HCT116 (cell line): ENCODE data around the gene DMXL1. TPM values are rescaled to one million over a fixed set of nuclear protein-coding genes. Genes with fewer than 3 reads are reported as not detected.

Experiments used
- ATAC-seq: fragments of 200-7000 bp; cut with Tn5 transposase; 2 replicates; pipeline ENCODE4 v1.9.1; 2020; ENCODE audit warnings: mild to moderate bottlenecking, moderate library complexity
- BruUV-seq: library from RNA; stranded (reverse); fragments of 400-500 nt; replicated peaks from 2 replicates; lab custom pipeline; 2021; lab: Mats Ljungman, UMichigan
- CTCF ChIA-PET: fragments of 300-600 bp; sonication (Branson Sonifier 250); formaldehyde crosslinking; loops from one replicate; lab custom pipeline; 2021; ENCODE audit warnings: antibody characterized with exemption; lab: Charles Lee
- POLR2A ChIA-PET: fragments of 300-600, 350-600 bp; sonication (Branson Sonifier 250); formaldehyde crosslinking; loops from one replicate; lab custom pipeline; 2021; ENCODE audit warnings: antibody characterized with exemption; lab: Charles Lee
- RAD21 ChIA-PET, 2 experiments: fragments of 300-600 bp; sonication (Branson Sonifier 250); formaldehyde crosslinking; loops; one replicate each; lab custom pipeline; 2023; ENCODE audit warnings: low total read pairs in 2 of 2; ENCODE audit not compliant: uncharacterized antibody in 2 of 2, unreplicated experiment in 2 of 2, low non-redundant PET in 1 of 2; lab: Charles Lee
- DNase-seq: peaks from one replicate; pipeline ENCODE4 v3.0.0-alpha.2; 2010; ENCODE audit warnings: low read depth, low spot score
- H2AFZ ChIP-seq: fragments of 200-600 bp; shearing (Covaris generic), sonication (generic); 2 replicates; pipeline ENCODE4 v1.6.1; 2017; ENCODE audit warnings: low read depth, mixed run types, mixed read lengths, antibody characterized with exemption, low read length; ENCODE audit not compliant: poor library complexity, severe bottlenecking
- H3K27ac ChIP-seq: 2 replicates; pipeline ENCODE4 v1.5.1; 2012; ENCODE audit warnings: low read depth, low read length
- H3K27me3 ChIP-seq: fragments of 200-600 bp; sonication (generic); 2 replicates; pipeline ENCODE4 v1.6.1; 2016; ENCODE audit warnings: mixed run types, low read length, mixed read lengths; ENCODE audit not compliant: insufficient read depth
- H3K36me3 ChIP-seq, 2 experiments: fragments of 200-500 bp in 1 of 2; fragments of 200-600 bp in 1 of 2; sonication (Bioruptor generic) in 1 of 2; sonication (generic) in 1 of 2; 2 replicates each; pipeline versions ENCODE4 v1.5.1 to v1.6.1; 2014 to 2016; ENCODE audit warnings: low read length in 2 of 2, inconsistent platforms in 1 of 2, mixed read lengths in 1 of 2, mixed run types in 1 of 2; ENCODE audit not compliant: insufficient read depth in 2 of 2, control insufficient read depth in 1 of 2
- H3K4me1 ChIP-seq, 2 experiments: fragments of 200-600 bp in 1 of 2; sonication (generic) in 1 of 2; 2 replicates each; pipeline versions ENCODE4 v1.5.1 to v1.6.1; 2012 to 2017; ENCODE audit warnings: low read length in 2 of 2, inconsistent platforms in 1 of 2, mild to moderate bottlenecking in 1 of 2, mixed read lengths in 1 of 2, mixed run types in 1 of 2, moderate library complexity in 1 of 2; ENCODE audit not compliant: insufficient read depth in 2 of 2, control insufficient read depth in 1 of 2
- H3K4me2 ChIP-seq: fragments of 200-600 bp; sonication (generic); 2 replicates; pipeline ENCODE4 v1.6.1; 2017; ENCODE audit warnings: mixed run types, low read length, mixed read lengths
- H3K4me3 ChIP-seq, 2 experiments: fragments of 200-600 bp in 1 of 2; sonication (generic) in 1 of 2; replicated peaks in 1 of 2; 2 replicates each; pipeline ENCODE4 v1.5.1; 2011 to 2016; ENCODE audit warnings: low read length in 2 of 2, control low read depth in 1 of 2, low read depth in 1 of 2, mild to moderate bottlenecking in 1 of 2, mixed read lengths in 1 of 2, mixed run types in 1 of 2
- H3K79me2 ChIP-seq: fragments of 200-600 bp; sonication (generic); 2 replicates; pipeline ENCODE4 v1.6.1; 2017; ENCODE audit warnings: mild to moderate bottlenecking, mixed run types, low read length, moderate library complexity, mixed read lengths; ENCODE audit not compliant: insufficient read depth
- H3K9ac ChIP-seq: fragments of 200-600 bp; sonication (generic); 2 replicates; pipeline ENCODE4 v1.6.1; 2016; ENCODE audit warnings: low read length, mixed read lengths
- H3K9me2 ChIP-seq: fragments of 200-600 bp; sonication (generic), shearing (Covaris generic); 2 replicates; pipeline ENCODE4 v1.6.1; 2017; ENCODE audit warnings: mixed run types, mild to moderate bottlenecking, moderate library complexity; ENCODE audit not compliant: insufficient read depth
- H3K9me3 ChIP-seq, 2 experiments: fragments of 200-500 bp in 1 of 2; fragments of 200-600 bp in 1 of 2; sonication (Bioruptor generic) in 1 of 2; sonication (generic) in 1 of 2; 2 replicates each; pipeline ENCODE4 v1.6.1; 2014 to 2017; ENCODE audit warnings: low read length in 2 of 2, mixed read lengths in 2 of 2, inconsistent platforms in 1 of 2, low read depth in 1 of 2, mild to moderate bottlenecking in 1 of 2, mixed run types in 1 of 2, moderate library complexity in 1 of 2; ENCODE audit not compliant: control insufficient read depth in 1 of 2, insufficient read depth in 1 of 2
- H4K20me1 ChIP-seq: fragments of 200-600 bp; sonication (generic), shearing (Covaris generic); 2 replicates; pipeline ENCODE4 v1.6.1; 2017; ENCODE audit warnings: mixed run types, mild to moderate bottlenecking, moderate library complexity; ENCODE audit not compliant: insufficient read depth
- CBX3 ChIP-seq: IDR thresholded peaks from 2 replicates; pipeline ENCODE4 v1.6.1; 2012; ENCODE audit warnings: low read depth
- FOSL1 ChIP-seq: IDR thresholded peaks from 2 replicates; pipeline ENCODE4 v1.6.1; 2012; ENCODE audit warnings: low read depth
- POLR2A ChIP-seq: IDR thresholded peaks from 2 replicates; pipeline ENCODE4 v1.7.0; 2011; ENCODE audit warnings: borderline replicate concordance; ENCODE audit not compliant: insufficient read depth, insufficient read length; ENCODE audit errors: extremely low read depth
- RAD21 ChIP-seq: IDR thresholded peaks from 2 replicates; pipeline ENCODE4 v1.6.1; 2012; ENCODE audit warnings: low read depth, mild to moderate bottlenecking
- REST ChIP-seq: IDR thresholded peaks from 2 replicates; pipeline ENCODE4 v1.6.1; 2012; ENCODE audit warnings: low read depth
- TCF7L2 ChIP-seq: IDR thresholded peaks from 2 replicates; pipeline ENCODE4 v1.7.0; 2011; ENCODE audit warnings: borderline replicate concordance, inconsistent platforms; ENCODE audit not compliant: insufficient read depth, insufficient read length; ENCODE audit errors: extremely low read depth
- YY1 ChIP-seq: IDR thresholded peaks from 2 replicates; pipeline ENCODE4 v1.6.1; 2011; ENCODE audit warnings: low read length, low read depth, moderate library complexity, mild to moderate bottlenecking; ENCODE audit not compliant: insufficient replicate concordance; ENCODE audit errors: extremely low read depth
- intact Hi-C: fragments of 100-400 bp; cut with micrococcal nuclease; formaldehyde crosslinking; loops from 2 replicates; pipeline ENCODE4 v1.10.0; 2022
- total RNA-seq: library from RNA; stranded (reverse); gene quantifications from one replicate; pipeline ENCODE4 v1.2.1, GENCODE V29; 2021; ENCODE audit not compliant: unreplicated experiment
- TF ChIP-seq, protein P1 (sequence below), 3 experiments: fragments of 200-600 bp in 1 of 3; sonication (generic) in 1 of 3; IDR thresholded peaks in 2 of 3; conservative IDR thresholded peaks in 1 of 3; 2 replicates each; pipeline ENCODE4 v1.5.1; 2012 to 2017; ENCODE audit warnings: low read depth in 2 of 3, low read length in 2 of 3, antibody characterized with exemption in 1 of 3, borderline replicate concordance in 1 of 3, control low read depth in 1 of 3, mild to moderate bottlenecking in 1 of 3, mixed read lengths in 1 of 3, mixed run types in 1 of 3, moderate library complexity in 1 of 3; ENCODE audit not compliant: insufficient read depth in 1 of 3
- TF ChIP-seq, protein P2 (sequence below): IDR thresholded peaks from 2 replicates; pipeline ENCODE4 v1.6.1; 2011; ENCODE audit warnings: mild to moderate bottlenecking, low read length, moderate library complexity; ENCODE audit not compliant: insufficient replicate concordance; ENCODE audit errors: extremely low read depth

DMXL1 gene
- total RNA-seq, 1 experiment from 2014 or later: 21.1 TPM

DNA sequence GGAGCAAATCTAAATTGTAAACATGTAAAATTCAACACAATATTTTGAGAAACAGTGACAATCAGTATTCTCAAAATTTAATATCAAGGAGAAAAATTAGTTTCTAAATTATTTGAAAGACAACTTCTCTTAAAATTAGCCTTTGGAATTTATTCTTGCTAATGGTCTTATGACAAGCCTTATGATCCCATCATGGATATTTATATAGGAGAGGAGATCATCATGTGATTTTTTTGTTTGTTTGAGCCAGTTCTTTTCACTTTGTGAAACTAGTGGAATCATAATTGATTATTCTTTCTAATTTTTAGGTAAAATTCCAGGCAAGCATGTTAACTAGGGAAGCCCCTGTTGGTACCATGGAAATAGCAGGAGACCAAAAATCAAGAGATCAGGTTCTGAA lies 24.7 kb downstream of the DMXL1 start:
- 0 out of 2 replicates have a peak, but pooled peaks cover 2% of the 10 kb centered on the region for H4K20me1 ChIP-seq
- no TSS peak for BruUV-seq
- intact Hi-C loops: no loop called here
- no peak overlapping the region for H3K4me3 ChIP-seq
- RAD21 ChIA-PET: no interaction called here
- CTCF ChIA-PET: no interaction called here
- H3K27me3 ChIP-seq: no peaks in the 10 kb centered on the region
- H3K79me2 ChIP-seq: peaks cover 10% of the 10 kb centered on the region
- TF ChIP-seq FOSL1: no peak
- no peak for TF ChIP-seq REST
- TF ChIP-seq YY1: no peak
- TF ChIP-seq, protein P1, sequence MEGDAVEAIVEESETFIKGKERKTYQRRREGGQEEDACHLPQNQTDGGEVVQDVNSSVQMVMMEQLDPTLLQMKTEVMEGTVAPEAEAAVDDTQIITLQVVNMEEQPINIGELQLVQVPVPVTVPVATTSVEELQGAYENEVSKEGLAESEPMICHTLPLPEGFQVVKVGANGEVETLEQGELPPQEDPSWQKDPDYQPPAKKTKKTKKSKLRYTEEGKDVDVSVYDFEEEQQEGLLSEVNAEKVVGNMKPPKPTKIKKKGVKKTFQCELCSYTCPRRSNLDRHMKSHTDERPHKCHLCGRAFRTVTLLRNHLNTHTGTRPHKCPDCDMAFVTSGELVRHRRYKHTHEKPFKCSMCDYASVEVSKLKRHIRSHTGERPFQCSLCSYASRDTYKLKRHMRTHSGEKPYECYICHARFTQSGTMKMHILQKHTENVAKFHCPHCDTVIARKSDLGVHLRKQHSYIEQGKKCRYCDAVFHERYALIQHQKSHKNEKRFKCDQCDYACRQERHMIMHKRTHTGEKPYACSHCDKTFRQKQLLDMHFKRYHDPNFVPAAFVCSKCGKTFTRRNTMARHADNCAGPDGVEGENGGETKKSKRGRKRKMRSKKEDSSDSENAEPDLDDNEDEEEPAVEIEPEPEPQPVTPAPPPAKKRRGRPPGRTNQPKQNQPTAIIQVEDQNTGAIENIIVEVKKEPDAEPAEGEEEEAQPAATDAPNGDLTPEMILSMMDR (IDR thresholded peaks at IDR 0.05 in 2 of 3, conservative IDR thresholded peaks at IDR 0.05 in 1 of 3; ENCODE audit: borderline replicate concordance in 1 of 3, insufficient read depth in 1 of 3, low read depth in 2 of 3, low read length in 2 of 3): no peak
- TF ChIP-seq, protein P2, sequence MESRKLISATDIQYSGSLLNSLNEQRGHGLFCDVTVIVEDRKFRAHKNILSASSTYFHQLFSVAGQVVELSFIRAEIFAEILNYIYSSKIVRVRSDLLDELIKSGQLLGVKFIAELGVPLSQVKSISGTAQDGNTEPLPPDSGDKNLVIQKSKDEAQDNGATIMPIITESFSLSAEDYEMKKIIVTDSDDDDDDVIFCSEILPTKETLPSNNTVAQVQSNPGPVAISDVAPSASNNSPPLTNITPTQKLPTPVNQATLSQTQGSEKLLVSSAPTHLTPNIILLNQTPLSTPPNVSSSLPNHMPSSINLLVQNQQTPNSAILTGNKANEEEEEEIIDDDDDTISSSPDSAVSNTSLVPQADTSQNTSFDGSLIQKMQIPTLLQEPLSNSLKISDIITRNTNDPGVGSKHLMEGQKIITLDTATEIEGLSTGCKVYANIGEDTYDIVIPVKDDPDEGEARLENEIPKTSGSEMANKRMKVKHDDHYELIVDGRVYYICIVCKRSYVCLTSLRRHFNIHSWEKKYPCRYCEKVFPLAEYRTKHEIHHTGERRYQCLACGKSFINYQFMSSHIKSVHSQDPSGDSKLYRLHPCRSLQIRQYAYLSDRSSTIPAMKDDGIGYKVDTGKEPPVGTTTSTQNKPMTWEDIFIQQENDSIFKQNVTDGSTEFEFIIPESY: no peak
- no peak for TF ChIP-seq POLR2A
- TF ChIP-seq CBX3: no peak
- no peak for TF ChIP-seq RAD21
- TF ChIP-seq TCF7L2: no peak
- H3K36me3 ChIP-seq: 0 out of 4 replicates have a peak, but pooled peaks cover 0 to 4% of the 10 kb centered on the region in 2 experiments
- H3K4me1 ChIP-seq: no peaks in the 10 kb centered on the region
- DNase-seq: no peak
- no peaks in the 10 kb centered on the region for H3K9me2 ChIP-seq
- ATAC-seq: no peak
- POLR2A ChIA-PET: no interaction called here
- no peaks in the 10 kb centered on the region for H3K9me3 ChIP-seq
- no peak overlapping the region for H2AFZ ChIP-seq
- H3K4me2 ChIP-seq: no peak overlapping the region
- no peak overlapping the region for H3K27ac ChIP-seq
- no peak overlapping the region for H3K9ac ChIP-seq
